A673 (cell line): ENCODE measurements around the gene UGT2A3.
"Not testable (repeated sequence)": the region's sequence is repeated elsewhere in the genome, so short reads cannot be mapped to it uniquely, and the experiment has no call there.

Experiments
- CTCF ChIP-seq: fragments of 300-800, 200-600 bp; sonication (generic); conservative IDR thresholded peaks from 2 replicates; pipeline ENCODE4 v1.5.1; 2017; ENCODE audit warnings: low read depth, mild to moderate bottlenecking, antibody characterized with exemption, low read length, moderate library complexity, mixed read lengths
- EZH2 ChIP-seq: fragments of 200-600 bp; sonication (generic); IDR thresholded peaks from 2 replicates; pipeline ENCODE4 v1.6.1; 2017; ENCODE audit warnings: borderline replicate concordance, low read depth, mild to moderate bottlenecking, mixed read lengths, antibody characterized with exemption, low read length; ENCODE audit not compliant: poor library complexity, severe bottlenecking

- TF ChIP-seq CTCF, EZH2: not testable (repeated sequence)
Observed at GRCh38 chr4:68922202-68922601, 29.4 kb downstream of the UGT2A3 start.
